HCT116 (cell line): Measurements from ENCODE around the gene PYGO1.

Experiments
- CEBPB ChIP-seq: IDR thresholded peaks from 2 replicates; pipeline ENCODE4 v1.6.1; 2012; ENCODE audit warnings: low read depth
- EZH2 ChIP-seq: fragments of 200-600 bp; sonication (generic); IDR thresholded peaks from 2 replicates; pipeline ENCODE4 v1.6.1; 2017; ENCODE audit warnings: antibody characterized with exemption, mixed run types
- EZH2phosphoT487 ChIP-seq: fragments of 200-600 bp; IDR thresholded peaks from 2 replicates; pipeline ENCODE4 v1.6.1; 2018; ENCODE audit warnings: antibody characterized with exemption, borderline replicate concordance
- JUND ChIP-seq: IDR thresholded peaks from 2 replicates; pipeline ENCODE4 v1.6.1; 2012
- POLR2A ChIP-seq: IDR thresholded peaks from 2 replicates; pipeline ENCODE4 v1.7.0; 2011; ENCODE audit warnings: borderline replicate concordance; ENCODE audit not compliant: insufficient read depth, insufficient read length; ENCODE audit errors: extremely low read depth
- POLR2AphosphoS5 ChIP-seq: IDR thresholded peaks from 2 replicates; pipeline ENCODE4 v1.6.1; 2011; ENCODE audit warnings: mild to moderate bottlenecking, low read depth, low read length, moderate library complexity
- YY1 ChIP-seq: IDR thresholded peaks from 2 replicates; pipeline ENCODE4 v1.6.1; 2011; ENCODE audit warnings: low read length, low read depth, moderate library complexity, mild to moderate bottlenecking; ENCODE audit not compliant: insufficient replicate concordance; ENCODE audit errors: extremely low read depth
- TF ChIP-seq, protein P1 (sequence below), 3 experiments: fragments of 200-600 bp in 1 of 3; sonication (generic) in 1 of 3; IDR thresholded peaks in 2 of 3; conservative IDR thresholded peaks in 1 of 3; 2 replicates each; pipeline ENCODE4 v1.5.1; 2012 to 2017; ENCODE audit warnings: low read depth in 2 of 3, low read length in 2 of 3, antibody characterized with exemption in 1 of 3, borderline replicate concordance in 1 of 3, control low read depth in 1 of 3, mild to moderate bottlenecking in 1 of 3, mixed read lengths in 1 of 3, mixed run types in 1 of 3, moderate library complexity in 1 of 3; ENCODE audit not compliant: insufficient read depth in 1 of 3
- TF ChIP-seq, protein P2 (sequence below): IDR thresholded peaks from 2 replicates; pipeline ENCODE4 v1.6.1; 2012

DNA sequence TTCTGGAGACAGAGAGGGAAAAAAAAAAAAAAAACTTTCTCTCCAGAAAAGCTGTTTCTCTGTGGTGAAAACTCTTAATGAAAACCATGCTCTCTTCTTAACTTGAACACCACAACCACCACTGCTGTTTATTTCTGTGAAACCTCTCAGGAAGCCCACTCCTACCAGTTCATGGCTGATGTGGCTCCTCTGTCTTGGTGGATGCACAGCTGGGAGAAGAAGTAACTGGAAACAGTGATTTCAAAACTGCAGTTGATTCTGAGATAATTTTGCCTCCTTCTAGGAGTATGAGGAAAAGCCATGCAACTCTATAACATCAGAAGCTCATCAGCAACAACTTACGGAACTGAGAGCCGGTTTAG, 40.2 kb upstream of the PYGO1 start:
- TF ChIP-seq EZH2phosphoT487 (no peak), POLR2A (no peak), EZH2 (no peak), CEBPB (no peak), YY1 (no peak), JUND (no peak), POLR2AphosphoS5 (no peak)
- TF ChIP-seq, protein P1, sequence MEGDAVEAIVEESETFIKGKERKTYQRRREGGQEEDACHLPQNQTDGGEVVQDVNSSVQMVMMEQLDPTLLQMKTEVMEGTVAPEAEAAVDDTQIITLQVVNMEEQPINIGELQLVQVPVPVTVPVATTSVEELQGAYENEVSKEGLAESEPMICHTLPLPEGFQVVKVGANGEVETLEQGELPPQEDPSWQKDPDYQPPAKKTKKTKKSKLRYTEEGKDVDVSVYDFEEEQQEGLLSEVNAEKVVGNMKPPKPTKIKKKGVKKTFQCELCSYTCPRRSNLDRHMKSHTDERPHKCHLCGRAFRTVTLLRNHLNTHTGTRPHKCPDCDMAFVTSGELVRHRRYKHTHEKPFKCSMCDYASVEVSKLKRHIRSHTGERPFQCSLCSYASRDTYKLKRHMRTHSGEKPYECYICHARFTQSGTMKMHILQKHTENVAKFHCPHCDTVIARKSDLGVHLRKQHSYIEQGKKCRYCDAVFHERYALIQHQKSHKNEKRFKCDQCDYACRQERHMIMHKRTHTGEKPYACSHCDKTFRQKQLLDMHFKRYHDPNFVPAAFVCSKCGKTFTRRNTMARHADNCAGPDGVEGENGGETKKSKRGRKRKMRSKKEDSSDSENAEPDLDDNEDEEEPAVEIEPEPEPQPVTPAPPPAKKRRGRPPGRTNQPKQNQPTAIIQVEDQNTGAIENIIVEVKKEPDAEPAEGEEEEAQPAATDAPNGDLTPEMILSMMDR (IDR thresholded peaks at IDR 0.05 in 2 of 3, conservative IDR thresholded peaks at IDR 0.05 in 1 of 3; ENCODE audit: borderline replicate concordance in 1 of 3, insufficient read depth in 1 of 3, low read depth in 2 of 3, low read length in 2 of 3): no peak; a peak in 1 of 6 replicates
- TF ChIP-seq, protein P2, sequence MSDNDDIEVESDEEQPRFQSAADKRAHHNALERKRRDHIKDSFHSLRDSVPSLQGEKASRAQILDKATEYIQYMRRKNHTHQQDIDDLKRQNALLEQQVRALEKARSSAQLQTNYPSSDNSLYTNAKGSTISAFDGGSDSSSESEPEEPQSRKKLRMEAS: no peak
